GM19372 (cell line): ENCODE results near the gene MCM10.

Experiments used
- ATAC-seq: cut with Tn5 transposase; IDR thresholded peaks from one replicate; pipeline ENCODE4 v1.9.1; 2021; ENCODE audit warnings: mild to moderate bottlenecking, low read depth, moderate library complexity; ENCODE audit not compliant: unreplicated experiment

MCM10 gene

GRCh38 chr10:13256627-13257026 is 95.3 kb downstream of the MCM10 start:
- ATAC-seq, result no peak

GRCh38 chr10:13257621-13258140 is 96.3 kb downstream of the MCM10 start:
- ATAC-seq, result no peak
